ENCODE data around the gene NRXN2.

Gene NRXN2

GRCh38 chr11:64653388-64653973 lies 69.5 kb downstream of the NRXN2 start:
- H3K36me3 ChIP-seq (ENCODE audit: insufficient read depth, low read length) = no peaks in the 10 kb centered on the region
- peaks cover 7% of the 10 kb centered on the region for H3K4me1 ChIP-seq (ENCODE audit: insufficient read depth, low read length)
- no peak overlapping the region for H3K4me3 ChIP-seq (ENCODE audit: low read length)
- H3K9ac ChIP-seq (ENCODE audit: low read depth, low read length) = no peak overlapping the region
- no peaks in the 10 kb centered on the region for H3K27me3 ChIP-seq (ENCODE audit: insufficient read depth, low read length)
- no peak overlapping the region for H3K27ac ChIP-seq (ENCODE audit: low read depth, low read length)
- 69% methylated on average over 12 of the region's 13 CpGs for WGBS
- no peaks in the 10 kb centered on the region for H3K9me3 ChIP-seq (ENCODE audit: insufficient read depth, low read depth, low read length)

GRCh38 chr11:64652586-64653387 lies 70.2 kb downstream of the NRXN2 start:
- Histone ChIP-seq H3K9me3 (ENCODE audit: insufficient read depth, low read depth, low read length) (no peaks in the 10 kb centered on the region), H3K4me1 (ENCODE audit: insufficient read depth, low read length) (peaks cover 7% of the 10 kb centered on the region), H3K9ac (ENCODE audit: low read depth, low read length) (no peak overlapping the region), H3K27me3 (ENCODE audit: insufficient read depth, low read length) (0 out of 2 replicates have a peak, but pooled peaks cover 2% of the 10 kb centered on the region), H3K4me3 (ENCODE audit: low read length) (no peak overlapping the region), H3K36me3 (ENCODE audit: insufficient read depth, low read length) (no peaks in the 10 kb centered on the region), H3K27ac (ENCODE audit: low read depth, low read length) (no peak overlapping the region)
- 62% methylated on average over 13 of the region's 13 CpGs for WGBS

- Histone ChIP-seq H3K27me3 (ENCODE audit: insufficient read depth, low read length) (peaks cover 10% of the 10 kb centered on the region), H3K4me1 (ENCODE audit: insufficient read depth, low read length) (peaks cover 4% of the 10 kb centered on the region), H3K36me3 (ENCODE audit: insufficient read depth, low read length) (no peaks in the 10 kb centered on the region), H3K4me3 (ENCODE audit: low read length) (no peak overlapping the region), H3K9me3 (ENCODE audit: insufficient read depth, low read depth, low read length) (no peaks in the 10 kb centered on the region), H3K9ac (ENCODE audit: low read depth, low read length) (no peak overlapping the region), H3K27ac (ENCODE audit: low read depth, low read length) (no peak overlapping the region)
- WGBS = 67% methylated on average over 18 of the region's 18 CpGs
These were observed 72.0 kb downstream of the NRXN2 start for GRCh38 chr11:64650923-64651523.

- Histone ChIP-seq H3K9me3 (ENCODE audit: insufficient read depth, low read depth, low read length) (no peaks in the 10 kb centered on the region), H3K4me3 (ENCODE audit: low read length) (peak overlapping the region; percentile 25; the same call in 1 of the 2 replicates), H3K36me3 (ENCODE audit: insufficient read depth, low read length) (no peaks in the 10 kb centered on the region), H3K4me1 (ENCODE audit: insufficient read depth, low read length) (peaks cover 13% of the 10 kb centered on the region), H3K27me3 (ENCODE audit: insufficient read depth, low read length) (peaks cover 27% of the 10 kb centered on the region), H3K27ac (ENCODE audit: low read depth, low read length) (no peak overlapping the region), H3K9ac (ENCODE audit: low read depth, low read length) (no peak overlapping the region)
- 15% methylated on average over 6 of the region's 6 CpGs for WGBS
These were observed 73.7 kb downstream of the NRXN2 start for GRCh38 chr11:64649291-64649697.

- 93% methylated on average over 9 of the region's 9 CpGs for WGBS
- H3K27ac ChIP-seq (ENCODE audit: low read depth, low read length) = no peak overlapping the region
- H3K9me3 ChIP-seq (ENCODE audit: insufficient read depth, low read depth, low read length) = no peaks in the 10 kb centered on the region
- peaks cover 34% of the 10 kb centered on the region for H3K27me3 ChIP-seq (ENCODE audit: insufficient read depth, low read length)
- peaks cover 18% of the 10 kb centered on the region for H3K4me1 ChIP-seq (ENCODE audit: insufficient read depth, low read length)
- no peaks in the 10 kb centered on the region for H3K36me3 ChIP-seq (ENCODE audit: insufficient read depth, low read length)
- no peak overlapping the region for H3K9ac ChIP-seq (ENCODE audit: low read depth, low read length)
- H3K4me3 ChIP-seq (ENCODE audit: low read length) = no peak overlapping the region
These were observed 74.4 kb downstream of the NRXN2 start for GRCh38 chr11:64648551-64648950.

- H3K36me3 ChIP-seq (ENCODE audit: insufficient read depth, low read length) = no peaks in the 10 kb centered on the region
- no peak overlapping the region for H3K27ac ChIP-seq (ENCODE audit: low read depth, low read length)
- peaks cover 18% of the 10 kb centered on the region for H3K4me1 ChIP-seq (ENCODE audit: insufficient read depth, low read length)
- H3K4me3 ChIP-seq (ENCODE audit: low read length) = no peak overlapping the region
- no peak overlapping the region for H3K9ac ChIP-seq (ENCODE audit: low read depth, low read length)
- 81% methylated on average over 9 of the region's 9 CpGs for WGBS
- H3K27me3 ChIP-seq (ENCODE audit: insufficient read depth, low read length) = peaks cover 44% of the 10 kb centered on the region
- no peaks in the 10 kb centered on the region for H3K9me3 ChIP-seq (ENCODE audit: insufficient read depth, low read depth, low read length)
These were observed 75.8 kb downstream of the NRXN2 start for GRCh38 chr11:64647019-64647779.

GRCh38 chr11:64644647-64645275 lies 78.2 kb downstream of the NRXN2 start:
- Histone ChIP-seq H3K36me3 (ENCODE audit: insufficient read depth, low read length) (no peaks in the 10 kb centered on the region), H3K4me1 (ENCODE audit: insufficient read depth, low read length) (peaks cover 18% of the 10 kb centered on the region), H3K27me3 (ENCODE audit: insufficient read depth, low read length) (peaks cover 68% of the 10 kb centered on the region), H3K4me3 (ENCODE audit: low read length) (peak overlapping the region; percentile 58), H3K9me3 (ENCODE audit: insufficient read depth, low read depth, low read length) (no peaks in the 10 kb centered on the region), H3K27ac (ENCODE audit: low read depth, low read length) (no peak overlapping the region), H3K9ac (ENCODE audit: low read depth, low read length) (no peak overlapping the region)
- 18% methylated on average over 11 of the region's 11 CpGs for WGBS

GRCh38 chr11:64643920-64644646 lies 78.9 kb downstream of the NRXN2 start:
- peak overlapping the region; percentile 58 for H3K4me3 ChIP-seq (ENCODE audit: low read length)
- H3K27ac ChIP-seq (ENCODE audit: low read depth, low read length) = no peak overlapping the region
- 5% methylated on average over 19 of the region's 19 CpGs for WGBS
- H3K4me1 ChIP-seq (ENCODE audit: insufficient read depth, low read length) = peaks cover 15% of the 10 kb centered on the region
- H3K9ac ChIP-seq (ENCODE audit: low read depth, low read length) = no peak overlapping the region
- no peaks in the 10 kb centered on the region for H3K36me3 ChIP-seq (ENCODE audit: insufficient read depth, low read length)
- H3K27me3 ChIP-seq (ENCODE audit: insufficient read depth, low read length) = peaks cover 75% of the 10 kb centered on the region
- H3K9me3 ChIP-seq (ENCODE audit: insufficient read depth, low read depth, low read length) = no peaks in the 10 kb centered on the region

- Histone ChIP-seq H3K9me3 (ENCODE audit: insufficient read depth, low read depth, low read length) (no peaks in the 10 kb centered on the region), H3K27ac (ENCODE audit: low read depth, low read length) (no peak overlapping the region), H3K9ac (ENCODE audit: low read depth, low read length) (no peak overlapping the region), H3K27me3 (ENCODE audit: insufficient read depth, low read length) (peaks cover 82% of the 10 kb centered on the region), H3K4me1 (ENCODE audit: insufficient read depth, low read length) (peaks cover 14% of the 10 kb centered on the region; the same call in 1 of the 2 replicates), H3K36me3 (ENCODE audit: insufficient read depth, low read length) (no peaks in the 10 kb centered on the region), H3K4me3 (ENCODE audit: low read length) (peak overlapping the region; percentile 58)
- 1% methylated on average over 40 of the region's 53 CpGs for WGBS
These were observed 79.6 kb downstream of the NRXN2 start for GRCh38 chr11:64643256-64643881.

- Histone ChIP-seq H3K9ac (ENCODE audit: low read depth, low read length) (no peak overlapping the region), H3K27ac (ENCODE audit: low read depth, low read length) (no peak overlapping the region), H3K9me3 (ENCODE audit: insufficient read depth, low read depth, low read length) (no peaks in the 10 kb centered on the region), H3K27me3 (ENCODE audit: insufficient read depth, low read length) (peaks cover 85% of the 10 kb centered on the region), H3K4me1 (ENCODE audit: insufficient read depth, low read length) (peaks cover 14% of the 10 kb centered on the region; the same call in 1 of the 2 replicates), H3K36me3 (ENCODE audit: insufficient read depth, low read length) (no peaks in the 10 kb centered on the region), H3K4me3 (ENCODE audit: low read length) (peak overlapping the region; percentile 55)
- WGBS = under 1% methylated on average over 36 of the region's 36 CpGs
These were observed 80.1 kb downstream of the NRXN2 start for GRCh38 chr11:64642871-64643255.
